K562 (cell line): Measurements from ENCODE around the gene EPN3. TPM values are rescaled to one million over a fixed set of nuclear protein-coding genes. Genes with fewer than 3 reads are reported as not detected.

Experiments used
- ATAC-seq: fragments of 200-7000 bp; cut with Tn5 transposase; 3 replicates; pipeline ENCODE4 v1.9.1; 2020; ENCODE audit warnings: moderate library complexity
- BruUV-seq: library from RNA; stranded (reverse); fragments of 400-500 nt; replicated peaks from 2 replicates; lab custom pipeline; 2021; lab: Mats Ljungman, UMichigan
- CTCF ChIA-PET: fragments of 300-600 bp; formaldehyde crosslinking; extraction: SDS; loops from one replicate; lab custom pipeline; 2021; ENCODE audit warnings: low intra/inter-chr PET ratio; lab: Yijun Ruan, JAX
- POLR2A ChIA-PET: fragments of 300-600, 350-650 bp; sonication (Branson Sonifier 250); formaldehyde crosslinking; extraction: SDS; loops from one replicate; lab custom pipeline; 2021; ENCODE audit warnings: antibody characterized with exemption, inconsistent platforms; lab: Yijun Ruan, JAX
- DNase-seq, 4 experiments: peaks; one replicate each; pipeline versions ENCODE4 v3.0.0 to v3.0.0-alpha.2; 2011 to 2018; ENCODE audit warnings: low spot score in 3 of 4, mixed read lengths in 3 of 4; ENCODE audit errors: extremely low read depth in 1 of 4
- FAIRE-seq: peaks from 2 replicates; lab custom pipeline; 2011; peaks lifted over from hg19 to GRCh38; lab: Jason Lieb, UNC
- H2AFZ ChIP-seq: 2 replicates; pipeline ENCODE4 v1.6.0; 2011; ENCODE audit warnings: low read depth, low read length, control low read depth, inconsistent platforms
- H3K27ac ChIP-seq: fragments of 200-600 bp; 3 replicates; pipeline ENCODE4 v1.8.0; 2011; ENCODE audit warnings: low read depth, mild to moderate bottlenecking, control low read depth, inconsistent platforms, low read length, moderate library complexity, mixed read lengths; ENCODE audit errors: extremely low read depth
- H3K27me3 ChIP-seq, 2 experiments: fragments of 300-600 bp in 1 of 2; 2 replicates in 1 of 2; 3 replicates in 1 of 2; pipeline versions ENCODE4 v1.6.0 to v1.8.0; 2011; ENCODE audit warnings: inconsistent platforms in 2 of 2, low read length in 2 of 2, mild to moderate bottlenecking in 1 of 2, mixed read lengths in 1 of 2, moderate library complexity in 1 of 2; ENCODE audit not compliant: control insufficient read depth in 2 of 2, insufficient read depth in 2 of 2
- H3K36me3 ChIP-seq: fragments of 300-600 bp; 3 replicates; pipeline ENCODE4 v1.8.0; 2011; ENCODE audit warnings: mild to moderate bottlenecking, low read length, inconsistent platforms; ENCODE audit not compliant: control insufficient read depth, insufficient read depth
- H3K4me1 ChIP-seq, 2 experiments: fragments of 200-600 bp in 1 of 2; replicated peaks in 1 of 2; 2 replicates in 1 of 2; 3 replicates in 1 of 2; pipeline versions ENCODE4 v1.5.1 to v1.8.0; 2011; ENCODE audit warnings: inconsistent platforms in 2 of 2, low read length in 2 of 2, mild to moderate bottlenecking in 1 of 2, mixed read lengths in 1 of 2, moderate library complexity in 1 of 2; ENCODE audit not compliant: control insufficient read depth in 2 of 2, insufficient read depth in 2 of 2
- H3K4me2 ChIP-seq: 2 replicates; pipeline ENCODE4 v1.6.1; 2011; ENCODE audit warnings: low read length, control low read depth, inconsistent platforms, mixed read lengths; ENCODE audit not compliant: insufficient read depth
- H3K4me3 ChIP-seq: fragments of 200-600 bp; sonication (generic), shearing (Covaris generic); 2 replicates; pipeline ENCODE4 v1.5.1; 2016; ENCODE audit warnings: control low read depth, inconsistent platforms
- H3K79me2 ChIP-seq: fragments of 200-600 bp; 3 replicates; pipeline ENCODE4 v1.8.0; 2011; ENCODE audit warnings: low read length, inconsistent platforms; ENCODE audit not compliant: control insufficient read depth, insufficient read depth
- H3K9ac ChIP-seq, 2 experiments: 2 replicates each; pipeline versions ENCODE4 v1.6.0 to v1.6.1; 2011; ENCODE audit warnings: low read depth in 2 of 2, low read length in 2 of 2, control low read depth in 1 of 2, inconsistent platforms in 1 of 2, mild to moderate bottlenecking in 1 of 2, mixed read lengths in 1 of 2; ENCODE audit not compliant: insufficient read depth in 1 of 2
- H3K9me1 ChIP-seq: one replicate; pipeline ENCODE4 v1.6.0; 2011; ENCODE audit warnings: inconsistent platforms, mild to moderate bottlenecking, low read length, moderate library complexity; ENCODE audit not compliant: control insufficient read depth, insufficient read depth
- H3K9me3 ChIP-seq: replicated peaks from 2 replicates; pipeline ENCODE4 v1.5.1; 2011; ENCODE audit warnings: low read depth, low read length, inconsistent platforms; ENCODE audit not compliant: control insufficient read depth, insufficient read depth
- H4K20me1 ChIP-seq: replicated peaks from 2 replicates; pipeline ENCODE4 v1.6.1; 2011; ENCODE audit warnings: low read length, inconsistent platforms, mixed read lengths; ENCODE audit not compliant: control insufficient read depth, insufficient read depth
- BACH1 ChIP-seq: fragments of 200-800 bp; sonication (Bioruptor generic); IDR thresholded peaks from 2 replicates; pipeline ENCODE4 v1.6.1; 2016; ENCODE audit warnings: missing genetic modification characterization, missing compliant biosample characterization
- ETV6 ChIP-seq, 3 experiments: fragments of 150-350 bp in 1 of 3; sonication (generic) in 1 of 3; formaldehyde crosslinking in 1 of 3; IDR thresholded peaks; 2 replicates each; pipeline versions ENCODE4 v1.6.1 to v1.8.0; 2014 to 2022; ENCODE audit warnings: borderline replicate concordance in 2 of 3, low read depth in 2 of 3, antibody characterized with exemption in 1 of 3, low read length in 1 of 3, mild to moderate bottlenecking in 1 of 3, missing genetic modification reagents in 1 of 3
- NCOR1 ChIP-seq: fragments of 450-650 bp; IDR thresholded peaks from 2 replicates; pipeline ENCODE4 v1.6.1; 2016; ENCODE audit warnings: mild to moderate bottlenecking, moderate library complexity
- POLR2B ChIP-seq: fragments of 450-650 bp; IDR thresholded peaks from 2 replicates; pipeline ENCODE4 v1.6.1; 2018; ENCODE audit warnings: low read depth; ENCODE audit not compliant: partially characterized antibody
- RBM17 ChIP-seq: fragments of 200-400 bp; formaldehyde crosslinking; IDR thresholded peaks from 2 replicates; pipeline ENCODE4 v1.6.1; 2017; ENCODE audit warnings: low read depth, mild to moderate bottlenecking, low read length, borderline replicate concordance
- SIN3A ChIP-seq, 2 experiments: fragments of 150-350 bp in 1 of 2; IDR thresholded peaks; 2 replicates each; pipeline ENCODE4 v1.6.1; 2011 to 2016; ENCODE audit warnings: borderline replicate concordance in 2 of 2, low read depth in 2 of 2, low read length in 2 of 2, mild to moderate bottlenecking in 2 of 2, moderate library complexity in 2 of 2; ENCODE audit not compliant: control insufficient read depth in 1 of 2
- SMAD3 ChIP-seq: fragments of 450-650 bp; formaldehyde crosslinking; conservative IDR thresholded peaks from 2 replicates; pipeline ENCODE4 v1.4.0; 2020; ENCODE audit warnings: mild to moderate bottlenecking
- U2AF2 ChIP-seq: fragments of 200-400 bp; formaldehyde crosslinking; optimal IDR thresholded peaks from 2 replicates; pipeline ENCODE3; 2017; ENCODE audit warnings: low read depth, mild to moderate bottlenecking, low read length
- ZBTB8A ChIP-seq: fragments of 450-650 bp; IDR thresholded peaks from 2 replicates; pipeline ENCODE4 v1.6.1; 2018; ENCODE audit warnings: mild to moderate bottlenecking, moderate library complexity; ENCODE audit not compliant: partially characterized antibody
- ZKSCAN1 ChIP-seq: fragments of 150-350 bp; IDR thresholded peaks from 2 replicates; pipeline ENCODE4 v1.6.1; 2016; ENCODE audit warnings: low read depth, low read length
- ZNF354B ChIP-seq: fragments of 250-450 bp; sonication (Bioruptor Pico); IDR thresholded peaks from 2 replicates; pipeline ENCODE4 v1.4.0; 2020
- WGBS: fragments of 100-300 bp; shearing (Covaris generic); methylation state at CpG from one replicate; pipeline ENCODE4 v1.1.6; 2016; ENCODE audit warnings: low coverage, mixed read lengths; ENCODE audit not compliant: insufficient coverage; ENCODE audit errors: missing lambda C conversion rate; 5-methylcytosine and 5-hydroxymethylcytosine counted together
- in situ Hi-C: fragments of 300-500 bp; cut with MboI; formaldehyde crosslinking; loops from 4 replicates; pipeline ENCODE4 v1.15.0; 2018; ENCODE audit warnings: inconsistent platforms, mixed read lengths
- intact Hi-C: fragments of 100-400 bp; cut with micrococcal nuclease; formaldehyde crosslinking; loops from 2 replicates; pipeline ENCODE4 v1.14.2; 2022
- polyA plus RNA-seq, 8 experiments: library from polyadenylated mRNA; depleted of rRNA in 4 of 8; stranded (reverse) in 5 of 8; unstranded in 3 of 8; fragments of >200 nt; fragmentation: Nextera tagmentation in 2 of 8; fragmentation: Illumina TruSeq in 1 of 8; extraction: Ambion mirVana in 2 of 8; extraction: Trizol in 1 of 8; gene quantifications; 2 replicates each; pipeline versions ENCODE4 v1.2.1 to v1.2.3, GENCODE V29; 2011 to 2014; ENCODE audit warnings: inconsistent platforms in 1 of 8, missing spikeins in 1 of 8
- total RNA-seq, 7 experiments: library from RNA; depleted of rRNA in 6 of 7; stranded (reverse); fragments of >200 nt in 6 of 7; fragmentation: Illumina TruSeq in 2 of 7; extraction: Trizol in 2 of 7; gene quantifications; 2 replicates each; pipeline versions ENCODE4 v1.2.1 to v1.2.3, GENCODE V29; 2011 to 2021; ENCODE audit warnings: low replicate concordance in 1 of 7
- TF ChIP-seq, protein P1 (sequence below): fragments of 450-650 bp; formaldehyde crosslinking; IDR thresholded peaks from 2 replicates; pipeline ENCODE4 v1.4.0; 2020; ENCODE audit warnings: mild to moderate bottlenecking, mixed read lengths
- TF ChIP-seq, protein P2 (sequence below), 2 experiments: fragments of 450-650 bp; IDR thresholded peaks; 2 replicates each; pipeline ENCODE4 v1.6.1; 2018; ENCODE audit warnings: mild to moderate bottlenecking in 2 of 2, low read depth in 1 of 2; ENCODE audit not compliant: partially characterized antibody in 2 of 2
- TF ChIP-seq, protein P3 (sequence below): fragments of 450-650 bp; IDR thresholded peaks from 2 replicates; pipeline ENCODE4 v1.7.1; 2018; ENCODE audit warnings: mild to moderate bottlenecking, low read depth; ENCODE audit not compliant: partially characterized antibody

EPN3 gene
- total and polyA plus RNA-seq, 9 of the 15 experiments (the other 6 are each of a cell fraction or from before 2014, with no cell fraction given), result 0.16 TPM; not detected in 8

DNA sequence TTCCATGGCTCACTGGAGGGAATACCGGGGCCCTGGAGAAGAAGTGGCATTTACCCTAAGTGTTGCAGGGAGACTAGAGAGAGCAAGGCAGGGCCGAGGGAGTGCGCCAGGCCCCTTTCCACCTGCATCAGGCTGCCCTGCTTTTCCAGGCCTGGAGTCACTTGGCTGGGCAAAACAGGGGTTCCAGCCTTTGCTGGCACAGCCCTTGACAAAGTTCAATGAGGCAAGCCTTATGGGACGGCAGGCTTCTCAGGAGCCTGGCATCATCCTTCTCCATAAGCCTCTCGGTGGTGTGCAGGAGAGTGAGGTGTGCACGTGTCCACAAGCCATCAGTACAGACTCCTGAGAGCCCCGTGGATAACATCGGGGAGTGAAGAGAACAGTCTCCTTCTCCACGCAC lies 55.0 kb downstream of the EPN3 start:
- H3K4me3 ChIP-seq, result no peak overlapping the region
- peaks cover 4% of the 10 kb centered on the region for H4K20me1 ChIP-seq
- H3K9ac ChIP-seq, result no peak overlapping the region
- ChIA-PET POLR2A (interaction anchor here (1.2 kb wide), 1 partner anchor 11 kb away, joined by 4 read pairs; no protein-coding TSS in a partner anchor), CTCF (no interaction called here)
- H3K79me2 ChIP-seq, result no peaks in the 10 kb centered on the region
- intact Hi-C loops (no loop called here), in situ Hi-C loops (no loop called here)
- no TSS peak for BruUV-seq
- H3K9me3 ChIP-seq, result no peaks in the 10 kb centered on the region
- peaks cover 0 to 8% of the 10 kb centered on the region in 2 experiments; a peak in 2 of 5 replicates for H3K4me1 ChIP-seq
- H3K4me2 ChIP-seq, result no peak overlapping the region
- no peak for DNase-seq
- H2AFZ ChIP-seq, result no peak overlapping the region
- no peak for FAIRE-seq
- ATAC-seq, result no peak
- WGBS, result 5% methylated on average over 9 of the region's 9 CpGs
- no peaks in the 10 kb centered on the region for H3K9me1 ChIP-seq
- no peaks in the 10 kb centered on the region for H3K36me3 ChIP-seq
- peaks cover 41 to 87% of the 10 kb centered on the region in 2 experiments; a peak in 4 of 5 replicates for H3K27me3 ChIP-seq
- no peak overlapping the region for H3K27ac ChIP-seq
- TF ChIP-seq SMAD3 (CRISPR knock-in tag), result no peak
- no peak for TF ChIP-seq POLR2B
- no peak for TF ChIP-seq SIN3A (IDR thresholded peaks at IDR 0.05; ENCODE audit: borderline replicate concordance in 2 of 2, control insufficient read depth in 1 of 2, low read depth in 2 of 2, low read length in 2 of 2)
- TF ChIP-seq, protein P1, sequence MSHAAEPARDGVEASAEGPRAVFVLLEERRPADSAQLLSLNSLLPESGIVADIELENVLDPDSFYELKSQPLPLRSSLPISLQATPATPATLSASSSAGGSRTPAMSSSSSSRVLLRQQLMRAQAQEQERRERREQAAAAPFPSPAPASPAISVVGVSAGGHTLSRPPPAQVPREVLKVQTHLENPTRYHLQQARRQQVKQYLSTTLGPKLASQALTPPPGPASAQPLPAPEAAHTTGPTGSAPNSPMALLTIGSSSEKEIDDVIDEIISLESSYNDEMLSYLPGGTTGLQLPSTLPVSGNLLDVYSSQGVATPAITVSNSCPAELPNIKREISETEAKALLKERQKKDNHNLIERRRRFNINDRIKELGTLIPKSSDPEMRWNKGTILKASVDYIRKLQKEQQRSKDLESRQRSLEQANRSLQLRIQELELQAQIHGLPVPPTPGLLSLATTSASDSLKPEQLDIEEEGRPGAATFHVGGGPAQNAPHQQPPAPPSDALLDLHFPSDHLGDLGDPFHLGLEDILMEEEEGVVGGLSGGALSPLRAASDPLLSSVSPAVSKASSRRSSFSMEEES (CRISPR knock-in tag), result no peak
- TF ChIP-seq, protein P2, sequence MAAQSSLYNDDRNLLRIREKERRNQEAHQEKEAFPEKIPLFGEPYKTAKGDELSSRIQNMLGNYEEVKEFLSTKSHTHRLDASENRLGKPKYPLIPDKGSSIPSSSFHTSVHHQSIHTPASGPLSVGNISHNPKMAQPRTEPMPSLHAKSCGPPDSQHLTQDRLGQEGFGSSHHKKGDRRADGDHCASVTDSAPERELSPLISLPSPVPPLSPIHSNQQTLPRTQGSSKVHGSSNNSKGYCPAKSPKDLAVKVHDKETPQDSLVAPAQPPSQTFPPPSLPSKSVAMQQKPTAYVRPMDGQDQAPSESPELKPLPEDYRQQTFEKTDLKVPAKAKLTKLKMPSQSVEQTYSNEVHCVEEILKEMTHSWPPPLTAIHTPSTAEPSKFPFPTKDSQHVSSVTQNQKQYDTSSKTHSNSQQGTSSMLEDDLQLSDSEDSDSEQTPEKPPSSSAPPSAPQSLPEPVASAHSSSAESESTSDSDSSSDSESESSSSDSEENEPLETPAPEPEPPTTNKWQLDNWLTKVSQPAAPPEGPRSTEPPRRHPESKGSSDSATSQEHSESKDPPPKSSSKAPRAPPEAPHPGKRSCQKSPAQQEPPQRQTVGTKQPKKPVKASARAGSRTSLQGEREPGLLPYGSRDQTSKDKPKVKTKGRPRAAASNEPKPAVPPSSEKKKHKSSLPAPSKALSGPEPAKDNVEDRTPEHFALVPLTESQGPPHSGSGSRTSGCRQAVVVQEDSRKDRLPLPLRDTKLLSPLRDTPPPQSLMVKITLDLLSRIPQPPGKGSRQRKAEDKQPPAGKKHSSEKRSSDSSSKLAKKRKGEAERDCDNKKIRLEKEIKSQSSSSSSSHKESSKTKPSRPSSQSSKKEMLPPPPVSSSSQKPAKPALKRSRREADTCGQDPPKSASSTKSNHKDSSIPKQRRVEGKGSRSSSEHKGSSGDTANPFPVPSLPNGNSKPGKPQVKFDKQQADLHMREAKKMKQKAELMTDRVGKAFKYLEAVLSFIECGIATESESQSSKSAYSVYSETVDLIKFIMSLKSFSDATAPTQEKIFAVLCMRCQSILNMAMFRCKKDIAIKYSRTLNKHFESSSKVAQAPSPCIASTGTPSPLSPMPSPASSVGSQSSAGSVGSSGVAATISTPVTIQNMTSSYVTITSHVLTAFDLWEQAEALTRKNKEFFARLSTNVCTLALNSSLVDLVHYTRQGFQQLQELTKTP (IDR thresholded peaks at IDR 0.05; ENCODE audit: low read depth in 1 of 2, partially characterized antibody in 2 of 2), result no peak
- TF ChIP-seq U2AF2, result no peak
- TF ChIP-seq ZKSCAN1, result no peak
- no peak for TF ChIP-seq ETV6 (IDR thresholded peaks at IDR 0.05; ENCODE audit: borderline replicate concordance in 1 of 2, low read depth in 2 of 2, low read length in 1 of 2)
- no peak for TF ChIP-seq ETV6 (CRISPR knock-in tag; IDR thresholded peaks at IDR 0.05; ENCODE audit: borderline replicate concordance)
- TF ChIP-seq ZNF354B (CRISPR knock-in tag), result no peak
- TF ChIP-seq NCOR1, result no peak
- no peak for TF ChIP-seq RBM17
- no peak for TF ChIP-seq ZBTB8A
- TF ChIP-seq, protein P3, sequence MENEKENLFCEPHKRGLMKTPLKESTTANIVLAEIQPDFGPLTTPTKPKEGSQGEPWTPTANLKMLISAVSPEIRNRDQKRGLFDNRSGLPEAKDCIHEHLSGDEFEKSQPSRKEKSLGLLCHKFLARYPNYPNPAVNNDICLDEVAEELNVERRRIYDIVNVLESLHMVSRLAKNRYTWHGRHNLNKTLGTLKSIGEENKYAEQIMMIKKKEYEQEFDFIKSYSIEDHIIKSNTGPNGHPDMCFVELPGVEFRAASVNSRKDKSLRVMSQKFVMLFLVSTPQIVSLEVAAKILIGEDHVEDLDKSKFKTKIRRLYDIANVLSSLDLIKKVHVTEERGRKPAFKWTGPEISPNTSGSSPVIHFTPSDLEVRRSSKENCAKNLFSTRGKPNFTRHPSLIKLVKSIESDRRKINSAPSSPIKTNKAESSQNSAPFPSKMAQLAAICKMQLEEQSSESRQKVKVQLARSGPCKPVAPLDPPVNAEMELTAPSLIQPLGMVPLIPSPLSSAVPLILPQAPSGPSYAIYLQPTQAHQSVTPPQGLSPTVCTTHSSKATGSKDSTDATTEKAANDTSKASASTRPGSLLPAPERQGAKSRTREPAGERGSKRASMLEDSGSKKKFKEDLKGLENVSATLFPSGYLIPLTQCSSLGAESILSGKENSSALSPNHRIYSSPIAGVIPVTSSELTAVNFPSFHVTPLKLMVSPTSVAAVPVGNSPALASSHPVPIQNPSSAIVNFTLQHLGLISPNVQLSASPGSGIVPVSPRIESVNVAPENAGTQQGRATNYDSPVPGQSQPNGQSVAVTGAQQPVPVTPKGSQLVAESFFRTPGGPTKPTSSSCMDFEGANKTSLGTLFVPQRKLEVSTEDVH, result no peak
- TF ChIP-seq BACH1 (tag), result no peak
